GM19351 (cell line): Measurements from ENCODE around the gene SLC28A1.
"Not testable (repeated sequence)": the region's sequence is repeated elsewhere in the genome, so short reads cannot be mapped to it uniquely, and the experiment has no call there.

Experiments
- ATAC-seq: cut with Tn5 transposase; IDR thresholded peaks from one replicate; pipeline ENCODE4 v1.9.1; 2021; ENCODE audit warnings: mild to moderate bottlenecking, moderate library complexity; ENCODE audit not compliant: unreplicated experiment

Gene SLC28A1

GRCh38 chr15:84908564-84908963, 24.1 kb downstream of the SLC28A1 start:
- no peak for ATAC-seq

- ATAC-seq = no peak
Observed at GRCh38 chr15:84909029-84909428, 24.6 kb downstream of the SLC28A1 start.

- ATAC-seq = no peak
Observed at GRCh38 chr15:84909782-84910181, 25.3 kb downstream of the SLC28A1 start.

GRCh38 chr15:84910928-84911623, 26.6 kb downstream of the SLC28A1 start:
- no peak for ATAC-seq

GRCh38 chr15:84911879-84912660, 27.6 kb downstream of the SLC28A1 start:
- ATAC-seq = no peak

- no peak for ATAC-seq
Observed at GRCh38 chr15:84913360-84913723, 28.9 kb downstream of the SLC28A1 start.

GRCh38 chr15:84914351-84914750, 29.9 kb downstream of the SLC28A1 start:
- no peak for ATAC-seq

- ATAC-seq = peak; percentile 98
Observed at GRCh38 chr15:84914909-84915605, 30.6 kb downstream of the SLC28A1 start.

- peak; percentile 2 for ATAC-seq
Observed at GRCh38 chr15:84915606-84915958, 31.1 kb downstream of the SLC28A1 start.

- ATAC-seq = no peak
Observed at GRCh38 chr15:84917452-84917851, 33.0 kb downstream of the SLC28A1 start.

- no peak for ATAC-seq
Observed at GRCh38 chr15:84919106-84919667, 34.7 kb downstream of the SLC28A1 start.

GRCh38 chr15:84921121-84921520, 36.7 kb downstream of the SLC28A1 start:
- ATAC-seq = no peak

- ATAC-seq = no peak
Observed at GRCh38 chr15:84922530-84922929, 38.1 kb downstream of the SLC28A1 start.

GRCh38 chr15:84924077-84924731, 39.7 kb downstream of the SLC28A1 start:
- ATAC-seq = no peak

- not testable (repeated sequence) for ATAC-seq
Observed at GRCh38 chr15:84924821-84925569, 40.5 kb downstream of the SLC28A1 start.

- no peak for ATAC-seq
Observed at GRCh38 chr15:84925906-84926305, 41.4 kb downstream of the SLC28A1 start.

- ATAC-seq = no peak
Observed at GRCh38 chr15:84926491-84927230, 42.2 kb downstream of the SLC28A1 start.

- no peak for ATAC-seq
Observed at GRCh38 chr15:84928843-84929168, 44.3 kb downstream of the SLC28A1 start.

- no peak for ATAC-seq
Observed at GRCh38 chr15:84929795-84930603, 45.5 kb downstream of the SLC28A1 start.
